SW480 (cell line): ENCODE data around the gene LIG4.
"Not testable (repeated sequence)": the region's sequence is repeated elsewhere in the genome, so short reads cannot be mapped to it uniquely, and the experiment has no call there.

Source experiments
- DNase-seq: peaks from one replicate; pipeline ENCODE4 v3.0.0-alpha.2; 2016; ENCODE audit warnings: low spot score

The LIG4 gene

DNA sequence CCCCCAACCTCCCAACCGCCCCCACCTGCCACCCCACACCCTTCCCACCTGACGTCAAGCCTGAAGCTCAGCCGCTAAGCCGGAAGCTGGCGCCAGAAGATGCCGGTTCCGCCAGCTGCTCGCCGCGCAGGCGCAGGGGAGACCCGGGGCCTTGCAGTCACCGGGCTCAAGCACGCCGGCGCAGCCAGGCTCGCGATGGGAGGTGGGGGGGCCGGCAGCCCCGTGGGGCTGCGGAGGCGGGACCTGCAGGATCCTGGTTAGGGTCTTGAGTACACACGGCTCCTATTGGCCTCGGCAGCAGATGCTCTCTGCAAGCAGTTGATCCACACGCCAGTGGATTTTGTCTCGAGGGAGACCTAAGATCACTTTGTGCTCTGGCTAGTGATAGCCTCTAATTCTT lies at the start of gene LIG4:
Gene LIG4, minus strand, starts transcription at position 101 of the 400 bp plus-strand sequence. CDS start 4,268 bp downstream, outside the sequence.
- DNase-seq, result peak; percentile 83

DNA sequence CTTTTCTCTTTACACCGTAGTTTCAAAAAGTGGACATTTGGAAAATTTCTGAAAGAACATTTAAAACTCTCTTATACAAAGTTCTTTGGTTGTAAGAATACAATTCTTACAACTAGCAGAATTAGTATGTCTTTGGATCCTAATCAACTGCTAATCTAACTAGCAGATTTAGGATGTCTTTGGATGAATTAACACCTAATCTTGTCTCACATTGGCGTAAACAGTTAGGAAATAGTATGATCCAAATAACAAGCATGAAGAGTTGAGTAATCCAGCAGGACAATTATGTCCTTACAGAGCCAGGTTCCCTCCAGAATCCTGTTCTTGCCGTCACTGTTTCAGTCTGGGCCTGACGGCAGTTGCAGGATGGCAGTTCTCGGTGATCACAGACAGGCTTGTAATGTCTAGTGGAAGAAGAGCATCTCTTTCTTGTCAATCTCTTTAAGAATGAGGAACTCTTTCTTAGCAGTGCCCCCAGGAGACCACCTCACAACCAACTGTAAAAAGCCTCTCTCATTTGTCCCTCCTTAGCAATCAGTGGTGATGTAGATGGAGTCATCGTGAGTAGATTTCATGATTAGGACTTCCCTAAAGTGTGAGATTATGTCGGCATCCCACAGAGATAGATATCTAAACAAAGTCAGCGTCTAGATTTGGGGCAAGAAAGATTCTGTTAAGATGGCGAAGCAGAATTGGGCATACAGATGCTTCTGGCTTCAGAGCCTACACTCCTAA lies 48.5 kb upstream of the LIG4 start:
- DNase-seq, result no peak

DNA sequence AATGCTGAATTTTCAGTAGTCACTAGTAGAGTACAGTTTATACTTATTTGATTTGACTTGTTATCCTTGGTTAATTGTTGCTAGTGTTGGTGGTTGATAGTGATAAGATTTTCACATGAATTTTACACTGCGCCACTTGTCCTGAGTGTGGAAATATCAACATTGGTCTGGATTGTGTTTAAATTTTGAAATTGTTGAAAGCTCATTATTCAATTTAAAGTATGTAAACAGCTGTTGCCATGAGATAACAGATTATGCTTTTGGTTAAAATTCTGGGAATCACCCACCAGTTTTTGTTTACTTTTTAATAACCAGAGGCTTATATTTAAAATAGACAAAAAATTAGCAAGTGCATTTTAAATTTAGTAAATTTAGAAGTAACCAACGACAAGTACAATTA lies 41.9 kb upstream of the LIG4 start:
- no peak for DNase-seq

DNA sequence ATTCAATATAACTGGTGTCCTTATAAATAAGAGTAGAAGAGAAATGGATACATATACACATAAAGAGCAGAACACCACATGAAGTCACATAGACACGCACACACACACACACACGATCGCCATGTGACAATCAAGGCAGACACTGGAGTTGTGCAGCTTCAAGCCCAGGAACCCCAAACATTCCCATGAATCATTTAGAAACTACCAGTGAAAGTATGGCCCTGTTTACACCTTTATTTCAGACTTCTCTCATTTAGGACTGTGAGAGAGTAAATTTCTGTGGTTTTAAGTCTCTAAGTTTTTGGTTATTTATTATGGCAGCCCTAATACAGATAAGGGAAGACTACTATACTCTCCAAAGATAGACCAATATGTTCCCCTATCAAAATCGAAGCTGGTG lies 33.8 kb upstream of the LIG4 start:
- no peak for DNase-seq

DNA sequence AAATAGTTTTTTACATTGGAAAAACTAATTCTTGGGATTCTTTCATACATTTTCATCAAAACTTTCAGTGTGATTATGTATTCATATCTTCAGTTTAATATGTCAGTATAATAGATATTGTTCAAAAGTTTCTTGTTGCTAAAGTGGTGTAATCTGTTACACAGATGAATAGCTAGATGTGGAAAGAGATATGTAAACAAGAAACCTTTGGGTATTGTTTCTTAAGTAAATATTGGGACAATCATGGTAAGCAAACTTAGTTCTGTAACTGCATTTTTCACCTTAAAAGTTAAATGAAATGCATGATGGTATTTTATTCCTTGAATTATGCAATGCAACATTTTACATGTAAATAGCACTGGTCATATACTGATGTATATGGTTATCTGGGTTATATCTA lies 15.0 kb upstream of the LIG4 start:
- DNase-seq, result no peak

DNA sequence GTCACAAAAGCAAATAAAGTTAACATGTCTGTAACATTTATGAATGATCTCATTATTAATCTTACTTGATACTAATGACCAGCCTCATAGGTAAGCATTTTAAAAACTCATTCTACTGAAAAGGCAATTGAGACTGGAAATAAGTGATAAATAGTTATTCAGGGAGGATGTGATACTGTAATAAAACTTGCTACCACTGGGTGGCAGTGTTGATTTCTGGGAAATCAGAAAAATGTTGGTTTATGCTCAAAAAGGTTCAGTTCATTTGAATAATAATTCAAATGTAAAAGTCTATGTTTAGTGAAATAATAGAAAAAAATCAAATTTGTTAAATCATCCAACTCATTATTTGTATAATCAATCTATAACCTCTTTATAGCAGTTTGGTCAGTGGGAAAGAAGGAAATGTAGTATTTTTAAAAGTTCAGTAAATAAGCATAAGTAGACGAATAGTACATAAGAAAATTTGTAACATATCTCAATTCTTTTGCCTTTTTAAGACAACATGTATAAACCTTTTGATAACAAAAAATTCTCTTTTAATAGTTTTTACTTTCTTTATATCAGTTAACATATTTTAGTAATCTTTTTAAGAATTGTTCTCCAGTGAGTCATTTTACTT lies 12.4 kb upstream of the LIG4 start:
- peak; percentile 6 for DNase-seq

DNA sequence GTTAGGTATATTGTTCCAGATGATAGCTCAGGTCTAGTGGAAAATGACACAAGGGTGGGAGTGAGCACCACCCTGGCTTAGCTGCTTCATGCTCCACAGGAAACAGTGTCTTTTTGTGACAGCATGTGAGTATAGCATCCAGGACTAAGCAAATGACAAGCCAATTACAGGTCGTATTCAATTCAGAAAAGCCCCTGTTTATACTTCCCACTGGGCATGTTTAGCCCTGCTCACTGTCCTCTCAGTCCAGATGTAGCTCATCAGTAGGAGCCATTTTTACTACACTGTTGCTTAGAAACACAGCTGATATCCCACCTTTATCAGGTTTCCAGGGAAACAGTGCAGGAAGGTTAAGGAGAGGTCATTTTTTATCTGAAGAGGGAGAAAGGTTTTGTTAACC lies 10.8 kb upstream of the LIG4 start:
- no peak for DNase-seq

DNA sequence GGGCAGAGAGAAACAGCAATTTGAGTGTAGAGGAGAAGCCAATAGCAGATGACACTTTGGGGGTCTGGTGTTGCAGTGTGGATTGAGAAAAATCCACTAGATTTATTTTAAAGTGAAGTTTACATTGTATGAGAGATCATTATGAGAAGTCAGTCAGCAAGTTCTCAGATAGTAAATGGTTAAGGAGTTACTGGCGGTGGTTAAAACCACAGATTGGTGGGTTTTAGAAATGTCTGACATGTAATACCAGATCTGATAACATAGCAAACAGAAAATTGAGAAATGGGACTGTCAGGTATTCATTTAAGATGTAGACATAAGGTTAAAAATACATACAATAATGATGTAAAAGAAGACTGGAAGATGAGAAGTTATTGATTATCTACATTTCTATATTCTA lies 10.1 kb upstream of the LIG4 start:
- DNase-seq, result no peak

DNA sequence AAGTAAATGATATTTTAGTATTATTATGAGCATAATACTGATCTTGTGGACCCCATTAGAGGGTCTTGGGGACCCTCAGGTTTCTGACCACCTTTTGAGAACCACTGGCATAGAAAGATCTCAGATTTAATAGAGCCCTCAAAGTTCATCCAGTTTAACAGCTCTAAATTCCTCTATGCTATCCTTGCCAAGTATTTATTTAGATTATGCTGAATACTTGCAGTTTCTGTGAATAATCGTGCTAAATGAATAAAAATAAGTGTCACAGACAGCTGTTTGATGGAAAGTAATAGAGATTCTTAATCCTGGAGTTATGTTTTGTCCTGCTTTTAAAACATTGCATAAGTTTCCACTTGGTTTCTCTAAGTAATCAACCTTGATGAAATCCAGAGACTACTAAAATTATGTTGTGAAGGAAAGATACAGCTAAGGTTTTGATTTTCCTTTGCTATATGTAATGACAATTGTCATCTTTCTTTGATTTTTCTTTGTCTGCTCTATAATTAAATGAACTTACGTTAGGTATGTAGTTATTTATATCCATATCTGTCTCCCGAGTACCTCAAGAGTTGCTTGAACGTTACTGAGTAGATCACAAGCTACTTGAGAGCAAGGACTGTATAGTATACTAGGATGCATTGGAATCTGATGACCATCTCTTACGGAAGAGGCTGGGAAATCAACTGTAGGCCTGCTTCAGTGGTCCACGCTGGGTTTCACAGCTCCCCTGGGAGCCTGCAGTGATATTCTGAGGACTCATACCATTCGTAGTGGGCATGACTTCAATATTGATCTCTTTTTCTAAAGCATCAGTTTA lies 8.6 kb upstream of the LIG4 start:
- no peak for DNase-seq

DNA sequence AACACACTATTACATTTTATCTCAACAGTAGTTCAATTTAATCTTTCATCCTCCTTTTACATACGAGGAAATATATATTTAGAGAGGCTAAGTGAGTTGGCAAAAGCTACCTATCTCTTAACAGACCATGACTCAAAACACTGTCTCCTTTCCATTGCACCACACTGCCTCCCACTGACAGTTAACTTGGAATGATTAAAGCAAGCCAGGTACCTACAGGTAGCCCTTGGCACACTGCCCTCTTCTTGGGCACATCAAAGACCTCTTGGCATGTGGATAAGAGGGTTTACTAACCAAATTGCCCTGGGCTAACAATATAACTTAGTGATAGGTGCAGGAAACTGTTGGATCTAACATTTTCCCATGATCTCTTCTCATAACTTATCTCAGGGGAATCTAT lies 4.7 kb upstream of the LIG4 start:
- peak; percentile 52 for DNase-seq

DNA sequence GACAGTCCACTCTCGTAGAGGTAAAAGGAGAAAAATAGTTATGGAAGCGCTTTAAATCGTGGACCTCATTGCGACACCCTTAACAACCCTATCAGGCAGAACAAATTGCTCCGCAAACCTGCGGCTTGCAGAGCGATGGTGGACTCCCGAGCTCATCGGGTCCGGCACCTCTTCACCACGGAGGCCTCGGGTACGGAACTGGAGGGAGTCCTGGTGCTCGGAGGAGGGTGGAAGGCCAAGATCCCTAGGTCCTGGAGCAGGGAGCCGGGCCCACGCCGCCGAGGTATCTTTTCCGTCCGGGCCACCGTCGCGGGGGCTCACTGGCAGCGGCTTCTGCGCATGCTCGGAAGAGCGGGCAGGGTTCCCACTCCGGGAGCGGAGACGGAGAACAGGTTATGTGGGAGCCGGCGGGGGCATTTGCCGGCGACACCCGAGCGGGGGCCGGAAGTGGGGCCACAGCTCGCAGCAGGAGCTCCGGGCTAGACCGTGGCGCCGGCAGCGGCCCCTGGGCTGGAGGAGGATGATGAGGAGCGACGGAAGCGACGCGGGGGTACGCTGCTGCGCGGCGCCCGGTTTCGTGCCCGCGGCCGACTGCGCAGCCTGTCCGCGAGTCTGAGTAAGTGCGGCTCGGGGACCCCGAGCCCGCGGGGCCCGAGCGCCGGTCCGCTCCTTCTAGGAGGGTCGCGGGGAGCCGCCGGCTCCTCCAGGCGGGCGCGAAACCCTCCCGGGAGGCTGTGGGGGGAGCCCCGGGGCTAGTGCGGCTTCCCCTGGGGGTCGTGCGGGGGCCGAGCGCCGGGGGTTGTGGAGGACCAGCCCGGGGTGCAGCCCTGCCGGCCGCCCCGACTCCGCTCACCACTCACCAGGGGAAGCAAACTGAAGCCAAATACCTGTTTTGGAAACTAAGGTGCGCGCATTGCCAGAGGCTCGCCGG lies 3.0 kb upstream of the LIG4 start, which contains the start of gene ABHD13:
Gene ABHD13, plus strand, starts transcription at position 349 of the 931 bp plus-strand sequence. CDS start 10,827 bp downstream, outside the sequence.
- DNase-seq, result peak; percentile 89

DNA sequence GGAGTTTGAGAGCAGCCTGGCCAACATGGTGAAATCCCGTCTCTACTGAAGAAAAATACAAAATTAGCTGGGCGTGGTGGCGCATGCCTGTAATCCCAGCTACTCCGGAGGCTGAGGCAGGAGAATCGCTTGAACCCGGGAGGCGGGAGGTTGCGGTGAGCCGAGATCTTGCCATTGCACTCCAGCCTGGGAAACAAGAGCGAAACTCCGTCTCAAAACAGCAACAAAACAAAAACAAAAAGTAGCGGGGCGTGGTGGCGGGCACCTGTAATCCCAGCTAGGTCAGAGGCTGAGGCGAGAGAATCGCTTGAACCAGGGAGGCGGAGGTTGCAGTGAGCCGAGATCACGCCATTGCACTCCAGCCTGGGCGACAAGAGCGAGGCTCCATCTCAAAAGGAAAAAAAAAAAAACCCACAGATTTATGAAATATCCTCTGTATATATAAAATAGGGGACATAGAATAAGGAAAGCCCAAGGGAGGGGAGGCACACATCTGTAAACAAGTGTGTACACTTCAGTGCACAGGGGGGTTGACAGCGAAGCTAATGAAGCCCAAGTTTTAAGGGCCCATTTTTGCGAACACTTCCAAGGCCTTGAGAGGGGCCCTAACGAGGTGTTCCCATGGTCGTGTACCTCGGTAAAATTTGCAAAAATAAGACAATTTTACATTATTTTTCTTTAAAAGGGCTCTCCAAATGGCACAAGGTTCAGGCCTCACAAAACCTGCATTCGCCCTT lies 2.1 kb upstream of the LIG4 start:
- DNase-seq, result not testable (repeated sequence)

DNA sequence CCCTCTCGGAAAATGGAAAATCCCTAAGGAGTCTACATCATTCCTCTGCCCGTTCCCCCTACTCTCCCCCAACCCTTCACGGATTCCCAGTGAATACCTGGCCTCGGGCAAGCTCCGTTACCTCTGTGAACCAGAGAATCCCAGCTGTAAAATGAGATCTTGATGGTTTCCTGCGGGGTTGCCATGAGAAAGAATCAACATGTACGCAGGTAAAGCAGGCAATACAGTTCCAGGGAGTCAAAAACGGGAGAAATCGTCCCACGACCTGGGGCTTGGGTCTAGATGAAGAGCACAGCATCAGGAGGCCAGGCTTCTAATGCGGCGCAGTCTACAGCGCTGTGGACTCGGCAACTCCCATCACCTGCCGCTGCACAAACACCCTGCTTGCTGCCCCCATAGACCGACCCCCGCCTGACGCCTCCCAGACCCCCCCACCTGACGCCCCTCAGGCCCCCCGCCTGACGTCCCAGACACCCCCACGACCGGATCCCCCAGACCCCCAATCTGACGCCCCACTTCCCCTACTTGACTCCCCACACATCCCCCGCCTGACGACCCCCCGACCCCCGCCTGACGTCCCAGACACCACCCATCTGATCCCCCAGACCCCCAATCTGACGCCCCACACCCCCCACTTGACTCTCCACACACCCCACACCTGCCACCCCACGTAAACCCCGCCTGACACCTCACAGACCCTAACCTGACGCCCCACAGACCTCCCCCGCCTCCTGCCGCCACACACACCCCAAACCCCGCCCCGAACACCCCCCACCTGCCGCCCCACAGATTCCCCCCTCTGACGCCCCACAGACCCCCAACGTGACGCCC lies 680 bp downstream of the LIG4 start:
- DNase-seq, result no peak

DNA sequence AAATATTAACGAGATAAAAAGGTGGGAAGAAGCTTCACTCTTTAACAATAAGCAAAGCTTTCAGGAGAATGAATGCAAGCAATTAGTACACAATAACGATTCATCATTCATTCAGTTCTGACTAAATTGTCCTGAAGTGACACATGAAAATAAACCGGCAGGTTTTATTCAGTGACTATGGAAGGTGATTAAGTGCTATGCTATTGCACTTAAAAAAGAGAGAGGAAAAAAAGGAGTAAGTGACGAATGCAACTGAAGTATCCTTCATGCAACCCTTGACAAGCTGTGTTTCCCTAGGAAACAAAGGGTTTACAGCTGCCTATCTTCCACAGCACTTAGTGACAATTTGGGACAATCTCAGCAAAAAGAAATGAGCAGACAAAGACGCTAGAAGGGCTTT lies 1.4 kb downstream of the LIG4 start:
- DNase-seq, result no peak

DNA sequence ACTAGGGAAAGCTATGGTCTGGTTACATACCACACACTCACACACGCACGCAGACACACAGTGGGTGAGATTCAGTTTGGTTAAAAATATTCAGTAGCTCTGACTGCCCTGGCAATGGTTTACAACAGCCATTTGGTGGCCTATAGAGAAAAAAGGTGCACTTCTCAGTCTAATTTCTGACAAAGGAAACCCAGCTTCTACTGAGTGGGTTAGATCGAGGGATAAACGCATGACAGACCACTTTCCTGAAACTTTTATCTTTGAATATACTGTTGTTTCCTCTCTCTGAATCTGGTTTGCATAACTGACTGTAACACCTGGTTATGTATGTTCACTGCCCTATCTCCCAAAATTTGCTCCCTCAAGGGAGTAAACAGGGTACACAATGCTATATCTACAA lies 2.5 kb downstream of the LIG4 start:
- no peak for DNase-seq

DNA sequence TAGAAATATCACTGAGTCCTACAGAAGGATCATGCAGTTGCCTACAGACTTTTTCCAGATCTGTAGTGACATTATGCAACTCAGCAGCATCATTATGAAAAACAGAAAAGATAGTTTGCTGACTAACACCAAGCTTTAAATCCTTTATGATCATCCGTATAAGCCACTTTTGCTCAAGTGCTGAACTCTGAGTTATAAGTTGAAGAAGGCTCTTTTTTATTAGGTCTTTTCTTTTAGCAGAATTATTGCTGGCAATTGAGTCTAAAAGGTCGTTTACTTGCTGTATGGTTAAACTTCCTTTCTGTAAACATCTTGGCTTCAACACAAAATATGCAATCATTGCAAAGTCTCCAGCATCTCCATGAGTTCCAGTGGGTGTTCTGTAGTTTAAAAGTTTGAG lies 4.8 kb downstream of the LIG4 start:
- no peak for DNase-seq

DNA sequence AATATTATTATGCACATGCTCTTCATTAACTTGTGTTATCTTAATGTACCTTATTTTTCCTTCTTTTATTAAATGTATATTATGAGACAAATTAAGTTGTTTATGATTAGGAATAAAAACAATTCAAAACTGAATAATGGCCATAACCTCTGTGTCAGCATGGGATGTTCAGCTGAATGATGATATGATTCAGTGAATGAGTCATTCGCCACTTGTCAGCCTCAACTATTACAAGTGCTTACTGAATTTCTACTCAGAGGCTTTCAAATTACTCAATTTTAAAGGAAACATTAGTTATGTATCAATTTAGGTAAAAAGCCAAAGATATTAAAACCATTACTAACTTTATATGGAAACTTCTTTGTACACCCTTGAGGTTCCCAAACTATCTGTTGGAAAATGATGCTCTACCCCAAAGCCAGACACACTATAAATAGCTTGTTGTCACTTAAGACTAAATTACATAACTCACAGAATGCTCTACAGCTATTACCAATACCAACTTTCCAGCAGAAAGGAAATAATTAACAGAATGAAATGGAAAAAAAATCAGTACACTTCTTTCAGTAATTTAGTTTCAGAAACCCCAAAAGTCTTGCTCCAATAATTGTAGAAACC lies 14.4 kb downstream of the LIG4 start:
- no peak for DNase-seq

DNA sequence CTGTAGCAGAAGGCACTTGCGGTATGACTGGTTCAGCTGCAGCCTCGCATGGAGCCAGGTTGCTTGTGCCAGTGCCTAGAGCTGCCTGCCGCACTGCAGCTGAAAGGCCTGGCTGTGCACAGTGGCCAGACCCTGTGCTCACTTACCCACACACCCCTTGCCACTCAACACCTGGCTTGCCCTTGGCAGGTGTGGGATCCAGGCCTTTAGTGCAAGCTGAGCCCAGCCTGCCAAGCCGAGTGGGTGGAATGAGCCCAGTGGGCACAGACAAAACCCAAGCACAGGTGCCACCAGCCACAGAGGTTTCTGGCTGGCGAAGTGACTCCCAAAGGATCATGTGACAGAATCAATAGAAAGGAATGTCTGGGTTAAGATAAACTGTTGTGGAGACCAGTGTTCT lies 19.5 kb downstream of the LIG4 start:
- no peak for DNase-seq

DNA sequence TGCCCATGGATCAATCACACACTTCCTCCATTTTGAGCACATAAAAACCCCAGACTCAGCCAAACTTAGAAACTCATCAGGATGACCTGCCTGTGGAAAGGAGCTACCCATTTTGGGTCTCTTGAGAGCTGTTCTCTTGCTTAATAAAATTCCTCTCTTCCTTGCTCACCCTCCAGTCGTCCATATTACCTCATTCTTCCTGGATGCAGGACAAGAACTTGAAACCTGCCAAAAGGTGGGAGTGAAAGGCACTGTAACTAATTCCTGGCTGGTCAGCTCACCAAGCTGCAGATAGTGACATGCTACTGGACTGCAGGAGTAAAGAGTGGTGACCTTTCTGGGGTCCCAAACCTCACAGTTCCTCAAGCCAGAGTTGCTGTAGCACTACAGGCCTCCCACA lies 20.2 kb downstream of the LIG4 start:
- DNase-seq, result no peak

DNA sequence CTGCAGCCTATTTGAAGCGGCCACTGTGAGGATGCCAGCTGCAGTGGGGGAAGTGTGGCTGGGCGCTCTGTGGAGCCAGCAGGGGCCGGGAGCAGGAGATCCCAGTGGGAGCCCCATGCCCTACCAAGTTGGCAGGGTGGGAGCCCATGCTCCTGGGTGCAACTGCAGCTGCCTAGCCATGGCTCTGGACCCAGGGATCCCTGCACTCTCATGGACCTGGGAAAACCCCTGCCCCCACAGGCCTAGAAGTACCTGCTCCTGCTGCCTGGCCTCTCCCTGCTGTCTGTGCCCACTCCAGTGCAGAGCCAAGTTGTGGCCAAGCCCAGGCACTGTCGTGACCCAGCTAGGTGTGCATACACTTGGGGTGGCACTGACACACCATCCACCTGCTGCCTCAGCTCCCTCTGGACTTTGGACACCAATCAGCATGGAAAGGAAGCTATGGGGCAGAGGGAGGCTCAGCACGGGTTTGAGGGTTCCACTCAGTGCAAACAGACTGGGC lies 20.9 kb downstream of the LIG4 start:
- DNase-seq, result no peak
